HG02970 (cell line): ENCODE data around the gene ZNF710.

Experiments
- ATAC-seq: cut with Tn5 transposase; IDR thresholded peaks from one replicate; pipeline ENCODE4 v1.9.1; 2021; ENCODE audit warnings: mild to moderate bottlenecking, moderate library complexity, moderate number of reproducible peaks; ENCODE audit not compliant: unreplicated experiment, low FRiP score

ZNF710 gene

DNA sequence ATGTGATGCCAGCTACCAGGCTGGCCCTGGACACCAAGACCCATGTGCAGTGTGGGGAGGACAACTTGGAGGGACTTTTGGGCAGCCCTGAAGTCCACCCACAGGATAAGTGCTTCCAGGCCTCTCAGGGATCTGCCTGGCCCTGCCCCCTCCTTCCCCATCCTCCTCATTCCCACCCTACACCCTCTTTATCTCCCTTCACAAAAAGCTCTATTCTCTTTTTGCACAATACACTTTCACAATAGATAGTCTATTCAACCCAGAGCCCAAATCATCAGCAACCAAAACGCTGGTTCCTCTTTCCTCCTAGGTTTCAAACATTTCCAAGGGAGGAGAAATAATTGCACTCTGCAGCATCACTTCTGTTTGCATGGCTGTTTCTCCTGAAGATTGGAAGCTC lies 7.8 kb upstream of the ZNF710 start:
- no peak for ATAC-seq

DNA sequence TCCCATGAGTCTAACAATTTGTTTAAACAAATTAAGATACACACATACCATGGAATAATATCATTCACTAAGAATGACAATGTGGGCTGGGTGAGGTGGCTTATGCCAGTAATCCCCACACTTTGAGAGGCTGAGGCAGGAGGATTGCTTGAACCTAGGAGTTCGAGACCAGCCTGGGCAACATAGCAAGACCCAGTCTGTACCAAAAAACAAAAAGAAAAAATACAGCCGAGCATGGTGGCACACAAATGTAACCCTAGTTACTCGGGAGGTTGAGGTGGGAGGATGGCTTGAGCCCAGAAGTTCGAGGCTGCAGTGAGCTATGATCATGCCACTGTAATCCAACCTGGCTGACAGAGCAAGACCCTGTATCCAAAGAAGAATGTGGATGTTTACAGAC lies 4.0 kb upstream of the ZNF710 start:
- no peak for ATAC-seq

DNA sequence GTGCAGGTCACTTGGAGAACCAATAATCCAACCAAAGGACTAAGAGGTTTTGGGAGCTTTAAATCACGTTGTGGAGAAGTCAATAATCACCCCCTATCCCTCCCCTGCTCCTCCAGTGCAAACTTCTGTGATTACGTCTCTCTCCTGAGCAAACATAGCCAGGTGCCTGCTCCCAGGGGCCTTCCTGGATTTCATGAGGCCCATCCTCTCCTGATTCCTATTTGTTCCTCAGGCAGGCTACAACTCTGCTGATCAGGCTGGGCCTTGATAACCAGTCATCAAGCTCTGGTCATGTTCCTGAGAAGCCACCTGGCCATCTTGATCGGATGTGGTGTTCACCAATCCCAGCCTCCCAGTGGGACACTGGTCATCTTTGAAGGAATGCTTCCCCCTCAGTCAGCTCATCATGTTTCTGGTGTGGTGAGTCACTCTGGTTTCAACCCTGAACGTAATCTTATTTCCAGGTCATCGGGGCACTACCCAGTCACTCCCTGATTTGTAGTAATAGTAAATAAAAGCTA lies 2.9 kb upstream of the ZNF710 start:
- ATAC-seq, result no peak

DNA sequence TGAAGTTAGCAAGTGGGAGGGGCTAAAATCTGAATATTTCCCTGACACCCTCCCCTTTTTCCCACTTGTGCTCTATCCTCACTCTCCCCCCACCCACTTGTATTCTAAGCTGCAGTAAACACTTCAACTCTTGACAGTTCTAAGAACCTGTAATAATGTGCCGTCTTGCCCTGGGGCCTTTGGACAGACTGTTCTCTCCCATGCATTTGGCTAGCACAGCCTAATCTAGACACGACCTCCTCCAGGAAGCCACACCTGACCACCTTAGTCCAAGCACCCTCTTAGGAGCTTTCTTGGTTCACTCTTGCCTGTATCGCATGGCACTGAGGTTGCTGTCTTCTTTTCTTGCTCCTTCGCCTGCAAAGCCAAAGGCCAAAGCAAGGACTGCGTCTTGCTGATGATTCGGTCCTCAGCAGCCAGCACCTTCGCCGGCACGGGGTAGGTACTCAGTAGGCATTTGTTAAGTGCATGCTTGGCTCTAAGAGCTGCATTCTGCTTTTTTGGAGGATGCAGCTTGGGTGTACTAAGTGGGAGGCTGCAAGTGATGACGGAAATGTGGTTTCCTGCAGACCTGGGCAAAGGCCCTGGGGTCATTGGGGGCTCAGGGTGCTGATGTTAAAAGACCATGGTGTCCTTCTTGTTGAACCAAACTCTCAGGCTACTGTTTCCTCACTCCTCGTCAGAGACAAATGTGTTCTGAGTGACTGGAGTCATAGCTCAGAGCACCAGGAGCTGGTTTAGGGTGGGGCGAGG lies 2.0 kb upstream of the ZNF710 start:
- no peak for ATAC-seq

DNA sequence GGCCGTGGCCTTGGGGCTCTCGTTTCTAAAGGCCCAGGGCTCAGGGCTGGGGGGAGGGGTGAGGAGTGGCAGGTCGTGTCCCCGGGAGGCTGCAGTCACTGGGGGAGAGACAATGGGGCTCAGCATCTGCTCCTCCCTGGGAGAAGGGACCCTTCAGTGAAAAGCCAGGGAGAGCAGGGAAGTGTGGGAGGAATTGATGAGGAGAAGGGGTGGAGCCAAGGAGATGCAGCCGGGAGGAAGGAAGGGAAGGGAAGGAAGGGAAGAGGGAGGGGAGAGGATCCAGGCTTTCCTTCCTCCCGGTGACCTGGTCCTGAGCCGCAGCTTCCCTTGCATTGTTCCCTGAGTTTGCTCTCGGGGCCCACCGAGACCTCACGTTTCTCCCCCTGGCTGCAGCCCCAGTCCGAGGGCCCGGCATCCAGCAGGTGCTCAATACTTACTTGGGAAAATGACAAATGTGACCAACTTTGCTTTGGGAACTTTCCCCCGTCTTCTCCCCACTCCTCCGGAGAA lies 1.4 kb upstream of the ZNF710 start:
- no peak for ATAC-seq

DNA sequence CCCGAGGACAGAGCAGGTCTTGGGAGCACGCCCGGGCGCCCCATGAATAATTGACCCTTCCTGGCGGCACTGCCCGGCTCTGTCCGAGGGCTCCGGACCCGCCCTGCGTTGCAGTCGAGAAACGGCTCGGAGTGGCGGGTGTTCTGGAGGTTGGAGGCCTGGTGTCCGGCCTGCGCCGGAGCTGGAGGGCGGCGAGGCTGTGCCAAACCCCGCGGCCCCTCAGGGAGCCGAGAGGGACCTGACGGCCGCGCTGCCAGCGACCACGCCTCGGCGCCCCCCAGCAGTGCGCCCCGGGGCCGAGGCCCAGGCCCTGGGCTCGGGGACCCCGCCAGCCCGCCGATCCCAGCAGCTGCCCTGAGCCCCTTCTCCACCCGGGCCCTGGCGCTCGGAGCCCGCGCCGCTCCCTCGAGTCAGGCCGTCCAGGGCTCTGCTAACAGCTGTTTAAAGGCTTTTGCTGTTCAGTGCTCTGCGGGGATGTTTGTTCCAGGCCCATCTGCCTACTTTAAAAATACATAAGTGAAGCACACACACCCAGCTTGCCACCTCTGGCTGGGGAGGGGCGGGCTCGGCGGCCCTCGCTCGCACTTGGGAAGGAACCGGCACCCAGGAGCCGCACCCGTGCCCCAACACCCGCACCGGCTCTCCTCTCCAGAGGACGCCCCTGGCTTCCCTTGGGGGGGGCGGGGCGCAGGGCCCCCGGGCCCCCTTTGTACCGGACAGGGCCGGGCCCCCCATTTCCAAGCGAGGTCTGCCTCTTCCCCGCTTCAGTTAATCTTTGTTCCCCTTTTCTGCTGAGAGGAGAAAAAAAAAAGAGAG lies 730 bp upstream of the ZNF710 start:
- ATAC-seq, result no peak

DNA sequence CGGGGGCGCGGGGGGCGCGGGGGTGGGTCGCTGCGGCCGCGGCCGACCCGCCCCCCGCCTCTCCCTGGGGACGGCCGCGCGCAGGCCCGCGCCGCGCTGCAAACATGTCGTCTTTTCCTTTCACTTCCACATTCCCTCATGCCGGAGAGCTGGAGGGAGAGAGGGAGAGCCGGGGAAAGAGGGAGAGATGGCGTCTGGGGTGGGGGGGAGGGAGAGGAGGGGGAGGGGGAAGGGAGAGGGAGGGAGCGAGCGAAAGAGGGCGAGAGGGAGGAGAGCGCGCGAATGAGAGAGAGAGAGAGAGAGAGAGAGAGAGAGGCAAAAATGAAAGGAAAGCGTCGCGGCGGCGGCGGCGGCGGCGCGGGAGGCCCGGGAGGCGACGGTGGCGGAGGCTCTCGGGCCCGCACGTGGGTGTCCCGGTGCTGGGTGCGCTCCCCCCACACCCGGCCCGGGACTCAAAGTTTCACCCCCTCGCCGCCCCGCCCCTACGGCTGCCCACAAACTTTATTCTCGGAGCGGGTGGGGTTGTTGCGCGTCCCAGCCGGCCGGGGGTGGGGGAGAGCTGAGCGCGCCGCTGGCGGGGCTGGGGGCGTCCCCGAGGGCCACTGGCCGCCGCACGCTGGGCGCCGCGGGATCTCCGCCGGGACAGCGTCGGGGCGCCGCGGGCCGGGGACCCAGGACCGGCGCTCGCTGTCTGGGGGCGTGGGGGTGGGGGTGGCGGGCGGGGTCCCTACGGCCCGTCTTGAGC lies 731 bp downstream of the ZNF710 start:
- ATAC-seq, result peak; percentile 43

DNA sequence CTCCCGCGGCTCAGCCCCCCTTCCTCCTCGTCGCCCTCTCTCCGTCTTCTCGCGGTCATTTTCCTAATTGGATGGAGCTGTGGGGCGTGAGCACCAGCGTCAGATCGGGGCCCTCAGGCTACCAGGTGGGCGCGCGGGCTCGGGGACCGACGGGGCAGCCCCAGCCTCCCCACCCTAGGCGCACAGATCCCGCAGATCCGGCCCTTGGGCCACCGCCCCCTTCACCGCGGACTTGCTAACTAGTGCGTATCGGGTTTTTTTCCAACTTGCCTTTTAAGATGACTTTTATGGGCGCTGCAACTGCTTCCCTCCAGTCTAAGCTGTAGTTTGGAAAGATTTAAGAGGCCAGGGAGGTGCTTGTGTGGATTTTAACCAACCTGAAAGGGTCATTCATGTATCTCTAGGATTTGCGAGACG lies 1.3 kb downstream of the ZNF710 start:
- peak; percentile 24 for ATAC-seq

DNA sequence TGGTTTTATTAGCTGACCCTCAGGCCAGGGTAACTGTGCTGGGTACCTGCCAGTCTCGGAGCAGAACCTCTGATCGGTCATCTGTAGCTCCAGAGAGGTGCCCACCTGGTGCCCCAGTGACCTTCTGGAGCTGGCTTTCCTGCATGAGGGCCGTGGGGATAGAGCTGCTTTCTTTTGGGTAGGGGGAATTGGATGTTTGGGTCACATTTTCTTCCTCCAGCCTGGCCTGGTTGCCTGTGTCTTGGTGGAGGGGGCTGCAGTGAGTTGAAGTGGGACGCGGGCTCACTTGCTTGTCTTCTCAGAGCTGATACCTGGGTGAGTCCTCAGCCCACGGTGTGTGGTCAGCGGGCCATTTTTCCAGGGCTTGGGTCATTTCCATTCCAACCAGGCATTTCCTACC lies 2.6 kb downstream of the ZNF710 start:
- no peak for ATAC-seq

DNA sequence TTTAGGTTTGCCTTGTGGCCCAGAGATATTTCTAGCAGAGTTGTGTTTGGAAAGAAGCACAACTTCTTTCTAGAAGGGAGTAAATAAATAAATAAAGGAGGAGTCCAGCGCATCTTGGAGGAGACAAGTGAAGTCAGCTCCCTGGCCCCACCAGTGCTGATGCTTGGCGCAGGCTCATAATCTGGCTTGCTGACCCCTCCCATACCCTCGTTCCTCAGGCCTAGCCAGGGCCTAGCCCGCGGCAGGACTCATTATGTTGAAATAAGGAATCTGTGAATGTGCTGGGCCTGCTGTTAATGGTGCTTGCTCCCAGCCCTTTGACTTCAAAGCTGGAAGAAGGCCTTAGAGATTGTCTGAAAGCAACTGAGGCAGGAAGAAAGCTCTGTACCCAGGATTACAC lies 3.1 kb downstream of the ZNF710 start:
- no peak for ATAC-seq

DNA sequence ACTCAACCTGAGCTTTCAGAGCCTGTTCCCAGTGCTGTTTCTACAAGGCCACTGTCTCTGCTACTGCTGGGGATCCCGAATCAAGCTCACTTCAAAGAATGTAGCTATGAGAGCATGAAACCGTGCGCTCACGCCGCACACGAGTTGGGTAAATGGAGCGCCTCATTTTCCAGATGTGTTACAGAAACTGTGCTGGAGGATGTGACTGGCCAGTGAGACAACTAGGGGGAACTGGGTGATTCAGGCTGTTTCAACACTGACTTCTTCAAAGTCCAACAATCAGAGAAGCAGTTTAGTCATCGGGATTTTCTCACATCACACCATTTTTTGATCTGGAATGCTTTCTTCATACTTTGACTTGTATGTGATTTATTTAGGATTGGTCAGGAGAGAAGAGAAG lies 3.5 kb downstream of the ZNF710 start:
- ATAC-seq, result no peak

DNA sequence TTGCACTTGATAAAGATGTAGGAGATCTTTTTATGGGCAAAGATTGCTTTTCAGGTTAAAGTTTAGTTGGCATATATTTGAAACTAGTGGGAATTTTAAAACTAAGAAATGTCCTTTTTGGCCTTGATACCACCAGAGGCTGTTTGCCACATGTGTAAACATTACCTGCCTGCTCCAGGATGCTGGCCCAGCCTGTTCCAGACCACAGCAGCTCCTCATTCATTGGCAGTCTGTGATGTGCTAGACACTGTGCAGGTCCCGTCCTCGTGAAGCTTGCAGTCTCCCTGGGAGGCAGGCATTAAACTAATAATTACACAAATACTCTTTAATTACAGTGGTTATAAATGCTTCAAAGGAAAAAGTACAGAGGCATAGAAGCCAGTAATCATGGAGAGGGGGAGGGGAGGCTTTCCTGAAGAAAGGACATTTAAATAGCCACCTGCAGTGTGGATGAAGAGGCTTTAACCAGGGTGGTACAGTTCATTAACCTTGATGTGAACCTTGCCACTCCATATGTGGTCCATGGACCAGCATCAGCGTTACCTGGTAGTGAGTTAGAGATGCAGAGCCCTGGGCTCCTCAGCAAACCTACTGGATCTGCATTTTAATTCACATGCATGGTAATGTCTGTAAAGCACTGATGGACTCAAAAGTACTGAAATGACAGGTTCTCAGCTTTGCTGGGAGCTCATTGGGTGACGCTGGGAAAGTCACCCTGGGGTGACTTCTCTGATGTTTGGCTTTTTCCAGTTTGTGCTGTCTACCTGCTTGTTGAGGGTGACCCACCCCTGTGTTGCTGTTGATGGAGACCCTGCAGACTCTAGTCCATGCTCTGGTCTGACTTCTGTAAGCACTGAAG lies 5.3 kb downstream of the ZNF710 start:
- ATAC-seq, result no peak

DNA sequence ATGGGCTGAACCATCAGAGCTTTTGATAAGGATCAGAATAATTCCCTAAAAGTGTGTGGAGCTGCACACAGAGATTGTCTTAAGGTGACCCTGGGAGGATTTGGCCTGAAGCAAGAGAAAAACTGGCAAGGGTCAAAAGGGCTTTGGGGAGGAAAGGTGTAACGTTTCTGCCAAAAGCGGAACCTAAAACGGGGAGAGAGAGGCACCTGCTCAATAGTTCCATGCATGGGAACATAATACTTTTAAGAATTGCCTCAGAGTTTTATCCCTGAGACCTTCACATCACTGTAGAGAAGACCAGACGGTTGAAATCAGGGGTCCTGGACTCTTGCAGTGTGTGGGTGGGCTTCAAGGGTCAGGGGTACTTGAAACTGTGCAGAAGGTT lies 5.9 kb downstream of the ZNF710 start:
- ATAC-seq, result no peak

DNA sequence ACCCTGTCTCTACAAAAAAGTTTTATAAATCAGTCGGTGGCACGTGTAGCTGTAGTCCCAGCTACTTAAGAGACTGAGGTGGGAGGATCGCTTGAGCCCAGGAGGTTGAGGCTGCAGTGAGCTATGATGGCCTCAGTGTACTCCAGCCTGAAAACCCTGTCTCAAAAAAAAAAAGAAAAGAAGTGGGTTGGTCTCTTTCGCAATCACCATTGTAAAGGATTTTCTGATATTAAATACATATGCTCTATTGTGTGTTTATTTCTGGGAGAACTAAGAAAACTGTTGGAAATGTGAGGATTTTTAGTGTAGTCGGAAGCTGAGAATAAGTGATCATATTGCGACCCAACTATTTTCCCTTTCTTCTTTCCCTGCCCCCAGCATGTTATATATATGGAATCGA lies 7.5 kb downstream of the ZNF710 start:
- ATAC-seq, result no peak

DNA sequence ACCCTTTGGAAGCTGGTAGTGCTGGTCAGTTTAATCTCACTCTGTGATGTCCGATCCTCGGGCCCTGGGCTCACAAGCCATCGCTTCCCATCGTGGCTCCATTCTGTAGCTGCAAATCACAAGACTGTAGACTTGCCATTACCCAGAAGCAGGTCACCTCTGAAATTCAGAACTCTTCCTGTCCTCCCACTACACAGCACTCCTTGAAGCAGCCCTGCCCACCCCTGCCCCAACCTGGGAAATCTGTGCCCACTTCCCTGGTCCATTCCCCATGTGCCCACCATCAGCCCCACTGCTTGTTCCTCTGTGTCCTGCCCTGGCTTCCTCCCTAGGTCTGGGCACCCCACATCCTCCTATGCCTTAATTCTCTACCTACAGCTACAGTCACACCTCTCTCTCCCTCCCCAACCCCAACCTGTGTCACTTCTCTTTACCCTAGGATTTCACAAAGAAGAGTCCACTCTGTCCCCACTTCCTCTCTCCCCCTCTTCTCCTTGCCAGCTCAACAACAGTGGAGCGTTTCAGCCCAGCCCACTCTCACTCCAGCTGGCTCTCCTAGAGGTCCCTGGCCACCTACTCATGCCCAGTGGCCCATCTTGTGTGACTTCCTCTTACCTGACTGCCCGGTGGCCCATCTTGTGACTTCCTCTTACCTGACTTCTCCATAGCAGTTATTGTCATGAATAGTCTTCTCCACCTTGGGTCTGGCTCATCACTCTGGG lies 8.3 kb downstream of the ZNF710 start:
- ATAC-seq, result no peak

DNA sequence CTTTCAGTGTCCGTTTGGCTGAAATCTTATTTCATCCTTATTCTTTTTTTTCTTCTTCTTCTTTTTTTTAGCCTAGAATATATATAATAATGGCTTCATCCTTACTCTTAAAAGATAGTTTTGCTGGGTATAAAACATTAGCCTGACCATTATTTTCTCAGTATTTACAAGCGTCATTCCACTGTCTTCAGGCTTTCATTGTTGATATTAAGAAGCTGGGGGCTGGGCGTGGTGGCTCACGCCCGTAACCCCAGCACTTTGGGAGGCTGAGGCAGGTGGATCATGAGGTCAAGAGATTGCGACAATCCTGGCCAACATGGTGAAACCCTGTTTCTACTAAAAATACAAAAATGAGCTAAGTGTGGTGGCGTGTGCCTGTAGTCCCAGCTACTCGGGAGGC lies 10.6 kb downstream of the ZNF710 start:
- no peak for ATAC-seq

DNA sequence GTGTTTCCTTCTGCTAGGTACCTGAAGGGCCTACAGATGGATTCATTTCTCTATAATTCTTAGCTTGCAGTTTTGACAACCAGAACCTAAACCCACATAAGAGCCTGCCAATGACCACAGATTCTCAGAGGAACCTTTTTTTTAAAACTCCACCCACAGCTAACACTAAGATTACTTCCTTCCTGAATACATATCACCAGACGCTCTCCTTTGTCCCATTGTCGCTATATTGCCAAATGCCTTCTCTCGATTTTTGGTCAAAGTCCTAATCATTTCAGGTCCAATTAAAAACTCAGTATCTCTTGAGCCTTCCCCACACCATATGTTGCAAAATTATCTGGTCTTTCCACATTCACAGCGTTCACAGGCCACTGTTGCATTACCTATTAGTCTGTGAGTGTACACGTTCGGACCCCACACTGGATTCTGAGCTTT lies 12.4 kb downstream of the ZNF710 start:
- no peak for ATAC-seq

DNA sequence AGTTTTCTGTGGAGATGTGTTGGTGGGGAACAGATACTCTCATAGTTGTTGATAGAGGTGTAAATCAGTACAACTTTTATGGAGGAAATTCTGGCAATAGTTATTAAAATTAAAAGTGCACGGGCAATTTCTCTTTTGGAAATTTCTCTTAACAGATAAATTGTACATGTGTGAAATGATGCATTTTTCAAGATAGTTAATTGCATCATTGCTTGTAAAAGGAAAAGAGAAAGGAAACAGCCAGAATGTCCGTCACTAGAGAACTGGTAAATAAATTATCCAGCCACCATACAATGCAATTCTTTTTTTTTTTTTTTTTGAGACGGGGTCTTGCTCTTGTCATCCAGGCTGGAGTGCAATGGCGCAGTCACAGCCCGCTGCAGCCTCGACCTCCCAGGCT lies 14.2 kb downstream of the ZNF710 start:
- ATAC-seq, result no peak

DNA sequence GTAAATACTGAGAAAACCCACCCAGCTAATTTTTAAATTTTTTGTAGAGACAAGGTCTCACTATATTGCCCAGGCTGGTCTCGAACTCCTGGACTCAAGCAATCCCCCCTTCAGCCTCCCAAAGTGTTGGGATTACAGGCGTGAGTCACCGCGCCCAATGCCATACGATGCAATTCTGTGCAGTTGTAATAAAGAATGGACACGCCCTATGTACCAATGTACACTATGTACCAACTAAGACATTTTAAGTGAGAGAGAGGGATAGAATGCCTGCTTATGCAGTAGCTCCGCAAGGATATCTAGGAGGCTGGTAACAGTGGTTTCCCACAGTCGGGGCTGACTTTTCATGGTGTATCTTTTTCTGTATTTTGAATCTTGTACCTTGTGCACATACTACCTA lies 14.6 kb downstream of the ZNF710 start:
- no peak for ATAC-seq
